Stimulated activated CD4-positive, alpha-beta T cell treated with anti-CD3 and anti-CD28 coated beads, Interleukin-4, amount 100 ng/mL, for 48 hours (primary cell): ENCODE results near the gene CAMK2G.
"Not testable (repeated sequence)": the region's sequence is repeated elsewhere in the genome, so short reads cannot be mapped to it uniquely, and the experiment has no call there.

Source experiments
- DNase-seq, 2 donors: peaks; one replicate each; pipeline ENCODE4 v3.0.0-alpha.2; 2020; ENCODE audit warnings: low read depth in 2 of 2

Gene CAMK2G

DNA sequence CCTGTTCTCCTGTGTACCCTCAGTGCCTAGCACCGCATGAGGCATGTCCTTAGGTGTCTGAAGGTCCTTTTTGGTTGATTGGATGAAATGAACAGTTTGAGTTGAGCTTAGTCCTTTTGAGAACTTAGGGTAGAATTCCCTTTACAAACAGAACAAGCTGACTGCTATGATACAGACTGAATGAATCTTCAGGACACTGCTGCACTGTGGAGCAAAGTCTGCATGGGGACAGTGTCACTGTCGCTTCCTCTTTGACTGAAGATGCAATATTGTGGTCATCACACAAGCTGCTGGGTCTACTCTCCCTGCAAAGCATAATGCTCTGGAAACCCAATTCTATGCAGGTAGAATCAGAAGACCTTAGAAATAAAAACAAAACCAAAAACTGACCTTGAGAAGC, 28.0 kb upstream of the CAMK2G start:
- no peak for DNase-seq

DNA sequence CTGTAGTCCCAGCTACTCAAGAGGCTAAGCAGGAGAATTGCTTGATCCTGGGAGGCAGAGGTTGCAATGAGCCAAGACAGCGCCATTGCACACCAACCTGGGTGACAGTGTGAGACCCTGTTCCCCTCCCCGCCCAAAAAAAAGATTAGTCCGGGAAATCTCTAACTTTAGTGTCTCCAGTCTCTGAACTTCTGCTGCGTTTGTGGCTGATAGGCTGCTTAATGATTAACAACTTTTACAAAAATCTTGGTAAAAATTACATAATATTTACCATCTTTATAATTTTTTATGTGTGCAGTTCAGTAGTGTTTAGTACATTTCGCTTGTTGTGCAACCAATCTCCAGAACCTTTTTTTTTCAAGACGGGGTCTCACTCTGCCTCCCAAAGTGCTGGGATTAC, 26.9 kb upstream of the CAMK2G start:
- DNase-seq = no peak

- no peak for DNase-seq
Observed at GRCh38 chr10:73900064-73900463, 25.7 kb upstream of the CAMK2G start.

DNA sequence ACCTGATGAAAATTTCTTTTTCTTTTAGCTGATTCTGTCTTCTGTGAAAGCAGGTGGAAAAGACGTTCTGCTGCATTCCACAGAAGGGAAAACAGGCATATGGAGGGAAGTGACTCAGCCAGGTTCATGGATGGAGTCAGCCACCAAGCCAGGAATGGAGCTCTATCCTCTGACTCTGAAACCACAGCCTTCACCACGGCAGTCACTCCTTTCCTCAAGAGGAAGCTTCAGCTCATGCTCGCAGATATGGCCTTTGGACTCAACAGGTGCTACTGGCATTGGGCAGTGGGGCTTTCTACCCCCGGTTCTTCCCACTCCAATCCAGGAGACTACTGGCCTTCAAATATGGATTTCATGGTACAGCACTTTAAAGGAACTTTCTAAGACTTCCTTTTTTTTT, 25.1 kb upstream of the CAMK2G start:
- no peak for DNase-seq

DNA sequence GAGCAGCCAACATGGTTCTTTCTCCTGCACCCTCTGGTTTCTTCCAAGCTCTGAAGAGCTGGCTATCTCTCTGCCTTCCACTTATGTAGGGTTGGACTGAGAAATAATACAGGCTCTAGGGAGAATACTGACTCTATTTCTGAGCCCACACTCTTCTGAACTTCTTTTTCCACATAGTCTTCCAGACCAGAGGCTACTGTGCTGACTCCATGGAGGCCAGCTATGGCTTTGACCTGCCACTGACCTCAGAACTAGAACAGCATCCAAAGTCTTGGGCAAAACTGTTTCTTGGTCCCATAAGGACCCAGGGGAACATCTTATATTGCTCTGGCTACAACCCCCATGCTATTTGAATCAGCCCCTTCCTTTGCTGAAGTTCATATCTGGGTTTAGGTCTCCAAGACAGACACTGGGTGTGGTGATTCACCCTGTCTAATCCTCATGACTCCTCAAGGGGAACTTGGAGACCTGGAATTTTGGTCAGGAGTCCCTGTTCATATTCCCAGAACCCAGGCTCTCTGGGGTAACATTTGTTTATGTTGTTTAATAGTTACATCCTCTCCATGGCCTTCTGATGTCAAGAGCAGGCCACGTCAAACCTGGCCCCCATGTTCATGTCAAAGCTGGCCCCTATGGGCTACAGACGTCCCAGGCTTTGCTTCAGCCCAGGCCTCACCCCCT, 24.5 kb upstream of the CAMK2G start:
- DNase-seq = no peak

DNA sequence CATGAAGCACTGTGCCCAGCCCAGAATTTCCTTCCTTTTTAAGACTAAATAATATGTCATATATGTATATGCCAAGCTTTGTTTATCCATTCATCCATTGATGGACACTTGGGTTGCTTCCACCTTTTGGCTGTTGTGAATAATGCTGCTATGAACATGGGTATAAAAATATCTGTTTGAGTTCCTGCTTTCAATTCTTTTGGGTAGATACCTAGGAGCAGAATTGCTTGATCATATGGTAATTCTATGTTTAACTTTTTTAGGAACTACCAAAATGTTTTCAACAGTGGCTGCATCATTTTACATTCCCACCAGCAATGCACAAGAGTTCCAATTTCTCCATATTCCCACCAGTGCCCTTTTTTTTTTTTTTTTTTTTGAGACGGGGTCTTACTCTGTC, 23.3 kb upstream of the CAMK2G start:
- no peak for DNase-seq

- DNase-seq = not testable (repeated sequence)
Observed at GRCh38 chr10:73895381-73895780, 21.0 kb upstream of the CAMK2G start.

DNA sequence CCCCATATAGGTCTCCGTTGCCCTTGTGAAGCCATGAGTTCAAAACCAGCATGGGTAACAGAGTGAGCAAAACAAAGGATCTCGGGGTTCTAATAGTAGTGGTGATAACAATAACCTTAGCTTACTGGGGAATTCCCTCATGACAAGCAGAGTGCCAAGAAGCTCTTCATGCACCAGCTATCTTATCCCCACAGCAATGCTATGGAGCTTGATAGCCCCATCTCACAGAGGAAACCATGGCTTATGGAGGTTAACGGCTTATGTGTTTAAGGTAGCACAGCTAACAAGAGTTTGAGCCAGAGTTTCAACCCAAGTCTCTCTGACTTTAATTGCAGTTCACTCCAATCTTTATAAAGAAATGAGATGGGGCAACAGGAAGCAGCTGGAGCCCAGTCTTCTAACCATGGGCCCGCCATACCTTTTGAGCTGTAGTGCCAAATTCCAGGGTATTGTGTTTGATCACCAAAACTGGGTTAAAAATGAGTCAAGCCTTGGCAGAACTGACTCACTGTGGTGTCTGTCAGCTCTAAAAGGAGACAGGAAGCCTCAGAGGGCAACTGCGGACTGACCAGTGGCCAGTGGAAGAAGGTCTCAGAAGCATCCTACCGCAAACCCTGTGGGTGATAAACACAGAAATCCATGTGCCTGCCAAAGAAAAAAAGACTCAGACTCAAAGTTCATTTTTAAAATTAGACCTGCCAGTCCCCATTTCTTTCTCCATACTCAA, 20.1 kb upstream of the CAMK2G start:
- DNase-seq = peak in 1 of 2 donors; percentile 12

DNA sequence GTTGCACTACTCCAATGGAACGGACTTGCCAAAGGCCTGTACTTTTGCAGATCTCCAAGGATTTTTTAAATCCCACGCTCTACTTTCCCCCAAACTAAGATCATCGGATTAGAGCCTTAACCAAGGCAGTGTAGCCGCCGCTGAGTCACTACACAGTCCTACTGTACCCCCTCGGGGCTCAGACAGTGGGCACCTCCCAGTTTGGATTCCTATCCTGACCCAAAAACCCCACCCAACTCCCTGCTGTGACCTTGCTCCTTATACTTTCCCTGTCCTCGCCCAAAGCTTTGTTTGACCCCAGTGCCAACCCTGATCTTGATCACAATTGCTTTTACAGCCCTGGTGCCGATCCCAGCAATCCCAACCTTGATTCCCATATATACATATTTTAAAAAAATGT, 19.1 kb upstream of the CAMK2G start:
- no peak for DNase-seq

GRCh38 chr10:73892310-73893030, 18.1 kb upstream of the CAMK2G start:
- DNase-seq = no peak

DNA sequence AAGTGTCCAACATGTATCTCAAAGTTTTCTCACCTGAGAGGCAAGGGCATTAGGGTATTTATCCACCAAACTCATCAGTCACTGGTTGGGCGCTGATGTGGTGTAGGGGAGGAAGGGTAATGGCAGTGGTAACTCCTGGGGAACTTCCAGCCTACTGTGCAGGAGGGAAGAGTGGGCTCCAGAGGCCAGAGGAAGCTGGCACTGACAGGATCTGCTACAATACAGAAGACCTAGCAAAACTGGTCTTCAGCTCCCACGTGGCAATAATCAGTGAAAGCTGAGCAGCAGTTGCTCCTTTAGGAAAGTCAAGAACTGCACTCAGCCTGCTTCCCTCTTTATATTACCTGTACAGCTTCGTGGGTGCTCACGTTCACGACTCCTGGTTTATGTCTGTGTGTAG, 17.2 kb upstream of the CAMK2G start:
- no peak for DNase-seq

DNA sequence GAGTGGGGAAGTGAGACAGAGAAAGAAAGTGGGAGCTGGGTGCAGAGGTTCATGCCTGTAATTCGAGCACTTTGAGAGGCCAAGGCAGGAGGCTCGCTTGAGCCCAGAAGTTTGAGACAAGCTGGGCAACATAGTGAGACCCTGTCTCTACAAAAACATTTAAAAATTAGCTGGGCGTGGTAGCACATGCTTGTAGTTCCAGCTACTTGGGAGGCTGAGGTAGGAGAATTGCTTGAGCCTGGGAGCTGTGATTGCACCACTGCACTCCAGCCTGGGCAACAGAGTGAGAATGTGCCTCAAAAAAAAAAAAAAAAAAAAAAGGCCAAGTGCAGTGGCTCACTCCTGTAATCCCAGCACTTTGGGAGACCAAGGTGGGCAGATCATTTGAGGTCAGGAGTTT, 16.5 kb upstream of the CAMK2G start:
- not testable (repeated sequence) for DNase-seq

- no peak for DNase-seq
Observed at GRCh38 chr10:73890261-73890660, 15.9 kb upstream of the CAMK2G start.

GRCh38 chr10:73889416-73889815, 15.1 kb upstream of the CAMK2G start:
- not testable (repeated sequence) for DNase-seq

- peak in 1 of 2 donors; percentile 19 for DNase-seq
Observed at GRCh38 chr10:73889014-73889413, 14.7 kb upstream of the CAMK2G start.

GRCh38 chr10:73888514-73888913, 14.2 kb upstream of the CAMK2G start:
- no peak for DNase-seq

DNA sequence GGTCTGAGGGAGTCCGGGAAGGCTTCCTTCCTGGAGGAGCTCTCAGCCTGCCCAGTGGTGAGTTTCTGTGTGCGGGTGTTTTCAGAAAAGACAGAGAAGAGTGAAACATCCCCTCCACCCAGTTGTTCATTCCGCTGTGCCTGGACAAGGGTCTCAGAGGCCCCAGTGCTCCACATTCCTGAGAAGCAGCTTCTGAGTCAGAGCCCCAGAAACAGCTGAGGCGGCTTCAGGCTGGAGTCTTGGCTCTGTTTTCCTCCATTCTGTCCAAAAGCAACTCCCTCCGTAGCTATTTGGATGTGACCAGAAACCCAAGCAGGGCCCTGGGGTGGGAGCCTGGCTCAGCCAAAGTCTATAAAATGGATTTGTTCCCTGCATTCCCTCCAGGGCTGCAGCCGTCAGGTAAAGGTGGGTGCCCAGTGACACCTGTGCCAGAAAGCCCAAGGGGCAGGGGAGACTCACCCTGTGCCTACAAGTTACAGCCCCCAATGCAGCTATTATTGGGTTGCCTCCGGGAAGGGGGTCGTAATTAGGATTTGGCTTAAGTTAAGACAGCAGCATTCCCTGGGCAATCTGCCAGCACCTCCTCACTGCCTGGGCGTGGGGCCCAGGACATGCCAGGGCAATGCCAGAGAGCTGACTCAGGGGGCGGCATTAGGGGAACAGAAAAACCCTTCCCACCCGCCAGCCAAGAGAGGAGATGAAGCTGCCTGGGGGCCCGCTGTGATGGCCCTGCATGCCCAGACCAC, 13.1 kb upstream of the CAMK2G start:
- DNase-seq = no peak

DNA sequence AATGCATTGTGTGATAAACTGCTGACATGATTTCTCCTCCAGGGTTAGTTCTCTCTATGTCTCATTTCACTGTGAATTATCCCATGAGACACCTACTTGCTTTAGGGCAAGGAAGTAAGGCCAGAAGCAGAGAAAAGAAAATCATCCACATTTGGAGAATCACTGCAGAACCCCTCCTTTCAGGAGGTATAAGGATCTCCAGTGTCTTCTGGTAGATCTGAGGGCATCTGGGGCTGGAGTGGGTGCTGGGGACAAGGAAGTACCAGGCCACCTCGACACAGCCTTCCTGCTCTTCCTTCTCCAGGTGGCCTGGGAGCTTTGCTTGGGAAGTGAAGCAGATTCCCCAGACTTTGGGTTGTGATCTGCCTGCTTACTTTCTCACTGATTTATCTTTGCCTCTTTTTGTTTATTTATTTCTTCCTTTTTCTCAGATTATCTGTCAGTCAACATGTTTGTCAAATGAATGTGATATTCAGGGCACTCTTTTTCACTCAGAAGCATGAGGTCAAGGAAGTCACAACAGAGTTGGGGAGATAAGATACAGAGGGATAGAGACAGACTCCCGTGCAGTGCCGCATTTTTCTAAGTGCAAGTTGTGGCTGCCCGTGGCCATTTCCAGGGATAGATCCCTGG, 12.4 kb upstream of the CAMK2G start:
- no peak for DNase-seq

DNA sequence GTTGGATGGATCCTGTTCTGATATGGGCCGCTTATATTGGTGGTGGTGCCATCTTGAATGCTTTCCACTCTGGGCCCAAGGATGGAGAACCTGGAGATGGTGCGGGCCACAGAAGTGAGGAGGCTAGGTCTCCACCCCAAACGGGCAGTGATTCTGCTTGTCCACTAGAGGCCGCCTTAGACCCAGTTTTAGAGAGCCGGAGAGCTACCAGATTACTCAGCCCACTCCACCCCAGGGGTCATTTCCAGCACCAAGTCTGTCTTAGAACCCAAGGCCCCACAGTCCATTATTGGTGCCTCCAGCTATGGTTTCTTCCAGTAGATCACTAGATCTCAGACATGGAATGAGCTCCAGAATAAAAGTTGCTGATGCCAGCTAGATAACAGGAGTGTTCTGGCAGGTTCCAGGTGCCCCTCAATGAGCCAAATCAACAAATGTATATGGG, 11.8 kb upstream of the CAMK2G start:
- DNase-seq = peak; percentile 49 to 51

DNA sequence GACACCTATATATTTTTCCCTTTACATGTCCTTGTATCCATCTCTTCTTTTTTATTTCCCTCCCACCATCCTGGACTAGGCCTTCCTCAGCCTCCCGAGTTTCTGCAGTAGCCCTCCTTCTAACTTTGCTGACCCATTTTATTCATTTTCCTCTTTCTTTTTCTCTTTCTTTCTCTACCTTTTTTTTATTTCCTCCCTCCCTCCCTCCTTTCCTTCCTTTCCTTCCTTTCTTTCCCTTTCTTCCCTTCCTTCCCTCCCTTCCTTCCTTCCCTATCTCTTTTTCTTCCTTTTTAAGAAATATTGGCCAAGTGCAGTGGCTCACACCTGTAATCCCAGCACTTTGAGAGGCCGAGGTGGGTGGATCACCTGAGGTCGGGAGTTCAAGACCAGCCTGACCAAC, 9.7 kb upstream of the CAMK2G start:
- DNase-seq = no peak

DNA sequence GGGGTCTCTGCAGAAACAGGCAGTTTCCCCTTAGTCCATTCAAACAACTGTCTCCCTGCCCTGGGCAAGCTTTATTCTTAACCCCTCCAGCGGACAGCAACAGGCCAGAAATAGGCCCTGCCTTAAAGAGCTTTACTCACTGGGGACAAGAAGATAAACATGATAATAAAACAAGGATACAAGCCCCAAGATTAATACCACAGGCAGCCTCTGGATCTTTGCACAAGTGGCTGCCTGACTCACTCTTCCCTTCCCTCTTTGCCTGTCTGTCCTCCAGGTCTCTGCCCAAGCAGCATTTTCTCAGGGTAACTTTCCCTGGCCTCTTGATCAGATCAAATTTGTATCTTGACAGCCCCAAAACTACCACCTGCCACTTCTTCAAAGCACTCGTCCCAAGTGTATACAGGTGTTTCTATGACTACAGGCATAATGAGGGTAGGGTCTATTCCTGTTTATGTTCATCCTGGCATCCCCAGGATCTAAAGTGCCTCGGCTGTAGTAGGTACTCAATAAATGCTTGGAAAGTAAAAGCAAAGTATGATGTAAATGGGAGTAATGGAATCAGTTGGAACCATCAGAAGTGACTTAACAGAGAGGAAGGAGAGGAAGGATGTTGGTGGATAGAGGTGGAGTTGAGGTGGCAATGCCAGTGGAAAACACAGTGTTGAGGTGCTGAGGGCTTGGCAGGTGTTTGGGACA, 7.0 kb upstream of the CAMK2G start:
- DNase-seq = no peak
